ENCODE results near the gene FILIP1L.

- TF ChIP-seq SIN3A (IDR thresholded peaks at IDR 0.05; ENCODE audit: borderline replicate concordance, insufficient read depth, low read length) = no peak
- no peak for TF ChIP-seq POLR2AphosphoS5 (IDR thresholded peaks at IDR 0.05; ENCODE audit: low read depth, low read length)
- TF ChIP-seq, protein P1, sequence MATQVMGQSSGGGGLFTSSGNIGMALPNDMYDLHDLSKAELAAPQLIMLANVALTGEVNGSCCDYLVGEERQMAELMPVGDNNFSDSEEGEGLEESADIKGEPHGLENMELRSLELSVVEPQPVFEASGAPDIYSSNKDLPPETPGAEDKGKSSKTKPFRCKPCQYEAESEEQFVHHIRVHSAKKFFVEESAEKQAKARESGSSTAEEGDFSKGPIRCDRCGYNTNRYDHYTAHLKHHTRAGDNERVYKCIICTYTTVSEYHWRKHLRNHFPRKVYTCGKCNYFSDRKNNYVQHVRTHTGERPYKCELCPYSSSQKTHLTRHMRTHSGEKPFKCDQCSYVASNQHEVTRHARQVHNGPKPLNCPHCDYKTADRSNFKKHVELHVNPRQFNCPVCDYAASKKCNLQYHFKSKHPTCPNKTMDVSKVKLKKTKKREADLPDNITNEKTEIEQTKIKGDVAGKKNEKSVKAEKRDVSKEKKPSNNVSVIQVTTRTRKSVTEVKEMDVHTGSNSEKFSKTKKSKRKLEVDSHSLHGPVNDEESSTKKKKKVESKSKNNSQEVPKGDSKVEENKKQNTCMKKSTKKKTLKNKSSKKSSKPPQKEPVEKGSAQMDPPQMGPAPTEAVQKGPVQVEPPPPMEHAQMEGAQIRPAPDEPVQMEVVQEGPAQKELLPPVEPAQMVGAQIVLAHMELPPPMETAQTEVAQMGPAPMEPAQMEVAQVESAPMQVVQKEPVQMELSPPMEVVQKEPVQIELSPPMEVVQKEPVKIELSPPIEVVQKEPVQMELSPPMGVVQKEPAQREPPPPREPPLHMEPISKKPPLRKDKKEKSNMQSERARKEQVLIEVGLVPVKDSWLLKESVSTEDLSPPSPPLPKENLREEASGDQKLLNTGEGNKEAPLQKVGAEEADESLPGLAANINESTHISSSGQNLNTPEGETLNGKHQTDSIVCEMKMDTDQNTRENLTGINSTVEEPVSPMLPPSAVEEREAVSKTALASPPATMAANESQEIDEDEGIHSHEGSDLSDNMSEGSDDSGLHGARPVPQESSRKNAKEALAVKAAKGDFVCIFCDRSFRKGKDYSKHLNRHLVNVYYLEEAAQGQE (IDR thresholded peaks at IDR 0.05; ENCODE audit: insufficient read depth in 1 of 2, low read depth in 2 of 2, low read length in 2 of 2) = no peak
Observed at GRCh38 chr3:99866261-99866761, 248.0 kb downstream of the FILIP1L start.
